Muscle of leg (tissue), 11 donors: ENCODE data around the gene COL9A3. TPM values are rescaled to one million over a fixed set of nuclear protein-coding genes. Genes with fewer than 3 reads are reported as not detected.

Experiments used
- DNase-seq: peaks from one replicate; pipeline ENCODE4 v3.0.0; 2013
- H3K27ac ChIP-seq: one replicate; pipeline ENCODE4 v1.5.1; 2013; ENCODE audit warnings: mild to moderate bottlenecking, low read length, control low read depth
- H3K27me3 ChIP-seq: one replicate; pipeline ENCODE4 v1.6.1; 2013; ENCODE audit warnings: low read length; ENCODE audit not compliant: control insufficient read depth, insufficient read depth
- H3K36me3 ChIP-seq: one replicate; pipeline ENCODE4 v1.6.1; 2013; ENCODE audit warnings: low read length; ENCODE audit not compliant: control insufficient read depth, insufficient read depth
- H3K4me1 ChIP-seq: one replicate; pipeline ENCODE4 v1.6.1; 2013; ENCODE audit warnings: low read length; ENCODE audit not compliant: control insufficient read depth, insufficient read depth
- H3K4me3 ChIP-seq: one replicate; pipeline ENCODE4 v1.5.1; 2013; ENCODE audit warnings: low read length, control low read depth
- H3K9me3 ChIP-seq: replicated peaks from 2 replicates; pipeline ENCODE4 v1.6.1; 2013; ENCODE audit warnings: low read depth, low read length; ENCODE audit not compliant: control insufficient read depth
- WGBS: methylation state at CpG from one replicate; pipeline ENCODE4 v1.1.5; 2013; ENCODE audit warnings: missing lambda C conversion rate; ENCODE audit not compliant: insufficient coverage; 5-methylcytosine and 5-hydroxymethylcytosine counted together
- polyA plus RNA-seq, 8 donors: library from polyadenylated mRNA; unstranded; fragments of 120-200 nt; gene quantifications; one replicate each; pipeline versions ENCODE4 v1.2.1 to v1.2.3, GENCODE V29; 2013; ENCODE audit warnings: inconsistent platforms in 1 of 8, low replicate concordance in 1 of 8; ENCODE audit not compliant: insufficient read length in 8 of 8, insufficient read depth in 1 of 8
- total RNA-seq: library from RNA; stranded (reverse); fragments of 120-200 nt; gene quantifications from one replicate; pipeline ENCODE4 v1.2.4, GENCODE V29; 2013

COL9A3 gene
- total and polyA plus RNA-seq, 9 donors: 6.4 to 43.5 (median 14.2) TPM

- Histone ChIP-seq H3K4me1 (peaks cover 49% of the 10 kb centered on the region), H3K4me3 (no peak overlapping the region), H3K27ac (no peak overlapping the region), H3K9me3 (no peaks in the 10 kb centered on the region), H3K36me3 (no peaks in the 10 kb centered on the region), H3K27me3 (peaks cover 6% of the 10 kb centered on the region)
- WGBS: 68% methylated on average over 4 of the region's 5 CpGs
- no peak for DNase-seq
Observed at GRCh38 chr20:62787866-62788265, 29.0 kb upstream of the COL9A3 start.

GRCh38 chr20:62788607-62789006 lies 28.2 kb upstream of the COL9A3 start:
- 65% methylated on average over 14 of the region's 15 CpGs for WGBS
- no peak overlapping the region for H3K27ac ChIP-seq
- H3K9me3 ChIP-seq: no peaks in the 10 kb centered on the region

GRCh38 chr20:62790075-62790474 lies 26.8 kb upstream of the COL9A3 start:
- H3K27ac ChIP-seq: no peak overlapping the region
- no peak overlapping the region for H3K4me3 ChIP-seq
- H3K36me3 ChIP-seq: no peaks in the 10 kb centered on the region
- peaks cover 6% of the 10 kb centered on the region for H3K27me3 ChIP-seq
- DNase-seq: no peak
- H3K4me1 ChIP-seq: peaks cover 46% of the 10 kb centered on the region
- 87% methylated on average over 9 of the region's 12 CpGs for WGBS
- H3K9me3 ChIP-seq: no peaks in the 10 kb centered on the region

More at GRCh38 chr20:62788607-62789006, 28.2 kb upstream of the COL9A3 start:
- H3K4me3 ChIP-seq: no peak overlapping the region
- no peak for DNase-seq
- H3K36me3 ChIP-seq: no peaks in the 10 kb centered on the region
- H3K4me1 ChIP-seq: peaks cover 44% of the 10 kb centered on the region
- H3K27me3 ChIP-seq: peaks cover 6% of the 10 kb centered on the region

GRCh38 chr20:62791301-62792181 lies 25.3 kb upstream of the COL9A3 start:
- Histone ChIP-seq H3K4me1 (peaks cover 37% of the 10 kb centered on the region), H3K4me3 (no peak overlapping the region)

GRCh38 chr20:62792182-62792939 lies 24.5 kb upstream of the COL9A3 start:
- 64% methylated on average over 7 of the region's 9 CpGs for WGBS
- H3K27me3 ChIP-seq: peaks cover 3% of the 10 kb centered on the region
- no peaks in the 10 kb centered on the region for H3K36me3 ChIP-seq
- H3K4me3 ChIP-seq: no peak overlapping the region
- DNase-seq: no peak
- H3K4me1 ChIP-seq: peaks cover 41% of the 10 kb centered on the region
- H3K27ac ChIP-seq: no peak overlapping the region
- no peaks in the 10 kb centered on the region for H3K9me3 ChIP-seq

More at GRCh38 chr20:62791301-62792181, 25.3 kb upstream of the COL9A3 start:
- Histone ChIP-seq H3K27me3 (peaks cover 3% of the 10 kb centered on the region), H3K27ac (no peak overlapping the region), H3K9me3 (no peaks in the 10 kb centered on the region), H3K36me3 (no peaks in the 10 kb centered on the region)
- WGBS: 25% methylated on average over 19 of the region's 23 CpGs
- peak; percentile 93 for DNase-seq

- H3K9me3 ChIP-seq: no peaks in the 10 kb centered on the region
- no peak overlapping the region for H3K27ac ChIP-seq
- H3K36me3 ChIP-seq: peaks cover 6% of the 10 kb centered on the region
- DNase-seq: no peak
- peaks cover 37% of the 10 kb centered on the region for H3K4me1 ChIP-seq
- peaks cover 3% of the 10 kb centered on the region for H3K27me3 ChIP-seq
- 70% methylated on average over 18 of the region's 22 CpGs for WGBS
- H3K4me3 ChIP-seq: no peak overlapping the region
Observed at GRCh38 chr20:62792940-62793756, 23.7 kb upstream of the COL9A3 start.

GRCh38 chr20:62793757-62794006 lies 23.2 kb upstream of the COL9A3 start:
- Histone ChIP-seq H3K9me3 (no peaks in the 10 kb centered on the region), H3K36me3 (peaks cover 12% of the 10 kb centered on the region), H3K4me1 (peaks cover 33% of the 10 kb centered on the region), H3K4me3 (peak overlapping the region; percentile 15), H3K27me3 (peaks cover 3% of the 10 kb centered on the region), H3K27ac (peak overlapping the region; percentile 65)
- 50% methylated on average over 7 of the region's 7 CpGs for WGBS
- DNase-seq: no peak

GRCh38 chr20:62794007-62794724 lies 22.7 kb upstream of the COL9A3 start:
- under 1% methylated on average over 51 of the region's 69 CpGs for WGBS

GRCh38 chr20:62795023-62795761 lies 21.7 kb upstream of the COL9A3 start:
- H3K4me1 ChIP-seq: peaks cover 29% of the 10 kb centered on the region
- DNase-seq: peak; percentile 66
- peaks cover 25% of the 10 kb centered on the region for H3K36me3 ChIP-seq
- H3K9me3 ChIP-seq: no peaks in the 10 kb centered on the region
- WGBS: under 1% methylated on average over 68 of the region's 68 CpGs
- H3K27me3 ChIP-seq: peaks cover 3% of the 10 kb centered on the region
- H3K4me3 ChIP-seq: peak overlapping the region; percentile 63
- H3K27ac ChIP-seq: peak overlapping the region; percentile 84

More at GRCh38 chr20:62794007-62794724, 22.7 kb upstream of the COL9A3 start:
- H3K27ac ChIP-seq: peak overlapping the region; percentile 84
- peaks cover 17% of the 10 kb centered on the region for H3K36me3 ChIP-seq
- no peaks in the 10 kb centered on the region for H3K9me3 ChIP-seq
- DNase-seq: peak; percentile 98
- peaks cover 3% of the 10 kb centered on the region for H3K27me3 ChIP-seq
- peak overlapping the region; percentile 63 for H3K4me3 ChIP-seq
- H3K4me1 ChIP-seq: peaks cover 29% of the 10 kb centered on the region
